Suppressor macrophage treated with lipopolysaccharide for 1 hour (primary cell): ENCODE measurements around the gene PHF2.
A peak's percentile ranks its signal among the peaks of the same experiment; 100 is the strongest.

ENCODE experiments used
- DNase-seq, 3 donors: peaks; one replicate each; pipeline ENCODE4 v3.0.0-alpha.2; 2020 to 2022

PHF2 gene

GRCh38 chr9:93576258-93577077, at the start of gene PHF2:
PHF2 (plus strand) TSS chr9:93576584; CDS start chr9:93576774, 190 bp downstream.
- peak; percentile 44 to 78 (median 59) for DNase-seq

GRCh38 chr9:93531374-93531773, 45.0 kb upstream of the PHF2 start:
- DNase-seq: no peak

- DNase-seq: no peak
These were observed 44.2 kb upstream of the PHF2 start for GRCh38 chr9:93532141-93532540.

GRCh38 chr9:93533863-93534262, 42.5 kb upstream of the PHF2 start:
- no peak for DNase-seq

- DNase-seq: no peak
These were observed 40.2 kb upstream of the PHF2 start for GRCh38 chr9:93536167-93536566.

GRCh38 chr9:93536874-93537273, 39.5 kb upstream of the PHF2 start:
- no peak for DNase-seq

DNA sequence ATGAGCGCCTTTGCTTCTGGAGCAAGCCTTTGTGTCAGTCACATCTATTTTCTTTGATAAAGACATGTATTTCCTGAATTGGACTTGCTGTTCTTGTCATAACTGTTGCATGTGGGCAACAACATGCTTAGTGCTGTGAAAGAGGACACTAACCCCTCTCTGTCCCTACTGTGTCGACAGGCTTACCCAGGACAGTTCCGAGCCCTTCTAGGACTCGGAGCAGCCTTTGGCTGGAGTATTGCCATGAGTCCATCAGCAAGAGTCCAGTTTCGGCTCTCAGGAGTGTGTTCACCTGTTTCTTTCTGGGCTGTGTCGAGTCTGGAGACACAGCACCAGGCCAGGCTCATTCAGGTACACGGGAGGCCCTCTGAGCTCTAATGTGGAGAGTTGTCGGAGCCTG, 36.1 kb upstream of the PHF2 start:
- no peak for DNase-seq

GRCh38 chr9:93541005-93541404, 35.4 kb upstream of the PHF2 start:
- no peak for DNase-seq

DNA sequence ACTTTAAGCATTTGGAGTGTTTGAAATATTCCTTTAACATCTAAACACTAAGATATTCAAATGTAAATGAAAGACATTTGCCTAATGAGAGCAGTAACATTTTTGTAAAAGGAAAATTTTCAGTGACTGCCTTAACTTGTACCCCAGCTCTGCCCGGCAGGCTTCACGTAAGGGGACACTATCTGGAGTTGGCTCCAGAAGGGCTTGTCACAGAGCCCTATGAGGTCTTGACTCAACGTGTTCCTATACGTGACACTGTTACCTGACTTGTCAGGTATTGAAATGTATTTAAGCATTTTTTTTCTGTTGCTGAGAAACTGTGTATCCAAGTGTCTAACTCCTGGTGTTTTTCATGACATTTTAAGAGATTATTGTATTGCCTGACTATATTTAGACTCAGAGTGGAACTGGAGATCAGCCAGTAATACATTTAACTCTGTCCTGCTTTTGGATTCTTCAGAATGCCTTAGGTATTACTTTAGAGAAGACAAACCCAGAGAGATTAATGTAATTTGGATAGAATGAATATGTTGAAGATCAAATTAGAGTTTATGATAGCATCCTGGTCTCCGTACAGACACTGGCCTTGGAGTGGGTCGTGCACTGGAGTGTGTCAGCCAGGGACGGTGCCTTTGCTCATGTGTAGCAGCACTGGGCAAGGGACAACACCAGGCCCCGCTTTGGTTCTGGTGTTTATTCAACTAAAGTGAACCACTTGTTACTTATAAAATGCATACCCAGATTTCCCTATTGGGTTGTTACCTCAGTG, 34.6 kb upstream of the PHF2 start:
- no peak for DNase-seq

DNA sequence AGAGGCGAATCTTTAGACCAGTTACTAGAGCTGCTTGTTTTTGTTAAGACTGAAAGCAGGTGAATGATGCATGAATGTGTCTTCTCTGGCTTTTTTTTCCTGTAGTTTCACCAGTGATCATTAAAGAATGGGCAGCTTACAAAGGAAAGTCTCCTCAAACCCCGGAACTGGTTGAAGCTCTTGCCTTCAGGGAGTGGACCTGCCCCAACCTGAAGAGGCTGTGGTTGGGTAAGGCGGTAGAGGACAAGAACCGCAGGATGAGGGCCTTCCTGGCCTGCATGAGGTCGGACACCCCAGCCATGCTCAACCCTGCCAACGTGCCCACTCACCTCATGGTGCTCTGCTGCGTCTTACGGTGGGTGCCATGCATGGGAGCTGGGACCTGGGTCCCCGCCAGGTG, 33.3 kb upstream of the PHF2 start:
- no peak for DNase-seq

- no peak for DNase-seq
These were observed 30.0 kb upstream of the PHF2 start for GRCh38 chr9:93546356-93546755.

- DNase-seq: no peak
These were observed 26.8 kb upstream of the PHF2 start for GRCh38 chr9:93549611-93550010.

GRCh38 chr9:93552923-93553322, 23.5 kb upstream of the PHF2 start:
- no peak for DNase-seq

DNA sequence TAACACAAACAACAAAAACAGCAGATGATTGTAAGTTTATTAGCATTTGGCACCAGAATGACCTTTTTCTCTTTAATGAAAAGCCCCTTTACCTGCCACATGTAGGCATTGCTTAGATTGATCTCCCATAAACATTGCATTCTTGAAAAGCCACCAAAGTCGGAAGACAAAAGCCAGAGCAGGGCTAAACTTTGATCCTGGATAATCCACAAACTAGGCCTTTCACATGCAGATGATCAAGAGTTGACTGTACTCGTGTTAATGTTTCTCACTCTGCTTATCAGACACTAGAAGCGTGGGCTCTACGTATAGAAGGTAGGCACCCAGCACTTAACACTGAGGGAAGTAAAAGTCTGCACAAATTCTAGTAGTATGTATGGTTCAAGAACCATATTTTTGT, 21.0 kb upstream of the PHF2 start:
- no peak for DNase-seq

DNA sequence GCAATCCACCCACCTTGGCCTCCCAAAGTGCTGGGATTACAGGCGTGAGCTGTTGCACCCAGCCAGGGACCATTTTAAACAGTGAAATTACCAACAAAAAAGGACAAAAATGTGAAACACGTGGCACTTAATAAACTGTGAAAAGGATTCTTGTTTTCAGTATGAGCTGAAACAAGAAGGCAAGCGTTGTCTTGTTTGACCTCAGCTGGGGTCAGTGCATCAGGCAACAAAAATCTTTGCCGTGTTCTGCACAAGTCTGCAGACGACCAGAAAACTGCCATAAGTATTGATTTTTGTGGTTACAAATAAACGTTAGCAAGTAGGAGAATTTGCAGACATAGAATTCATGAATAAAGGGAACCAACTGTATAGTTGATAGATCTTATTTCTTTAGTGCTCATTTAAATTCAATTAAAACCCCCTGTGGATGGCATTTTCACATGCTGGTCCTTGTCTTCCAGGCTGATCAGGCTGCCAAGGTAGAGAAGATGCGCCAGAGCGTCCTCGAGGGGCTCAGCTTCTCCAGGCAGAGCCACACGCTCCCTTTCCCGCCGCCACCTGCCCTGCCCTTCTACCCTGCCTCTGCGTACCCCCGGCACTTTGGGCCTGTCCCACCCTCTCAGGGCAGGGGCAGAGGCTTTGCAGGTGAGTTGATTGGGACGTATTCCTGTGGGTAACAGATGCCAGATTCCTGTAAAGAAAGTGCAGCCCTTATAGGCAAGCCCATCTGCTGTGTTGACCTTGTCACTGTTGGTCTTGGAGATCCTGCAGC, 18.8 kb upstream of the PHF2 start:
- no peak for DNase-seq

DNA sequence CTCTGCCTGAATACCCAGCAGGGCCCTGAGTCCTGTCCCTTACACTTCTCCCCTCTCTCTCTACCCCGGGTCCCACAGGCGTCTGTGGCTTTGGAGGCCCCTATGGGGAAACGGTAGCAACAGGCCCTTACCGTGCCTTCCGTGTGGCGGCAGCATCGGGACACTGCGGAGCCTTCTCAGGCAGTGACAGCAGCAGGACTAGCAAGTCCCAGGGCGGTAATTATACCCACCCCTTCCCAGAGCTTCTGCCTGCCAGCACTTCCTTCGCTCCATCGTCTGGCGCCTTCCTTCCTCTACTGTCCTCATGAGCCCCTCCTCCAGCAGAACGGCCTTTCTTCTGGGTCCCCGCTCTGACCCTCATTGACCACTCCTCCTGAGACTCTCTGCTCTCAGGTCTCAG, 17.9 kb upstream of the PHF2 start:
- no peak for DNase-seq

DNA sequence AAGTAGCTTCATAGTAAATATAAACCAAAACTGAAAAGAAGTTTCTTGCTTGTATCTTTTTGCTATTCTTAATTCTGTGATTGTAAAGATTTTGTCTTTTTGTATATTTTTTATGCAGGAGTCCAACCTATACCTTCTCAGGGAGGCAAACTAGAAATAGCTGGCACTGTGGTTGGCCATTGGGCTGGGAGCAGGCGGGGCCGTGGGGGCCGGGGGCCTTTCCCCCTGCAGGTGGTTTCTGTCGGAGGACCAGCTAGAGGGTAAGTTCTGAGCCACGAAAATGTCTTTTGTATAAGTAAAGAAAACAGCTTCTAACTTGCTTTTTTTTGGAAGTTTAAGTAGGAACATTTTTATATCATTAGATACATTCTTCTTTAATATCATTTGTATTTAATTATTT, 15.4 kb upstream of the PHF2 start:
- DNase-seq: no peak

DNA sequence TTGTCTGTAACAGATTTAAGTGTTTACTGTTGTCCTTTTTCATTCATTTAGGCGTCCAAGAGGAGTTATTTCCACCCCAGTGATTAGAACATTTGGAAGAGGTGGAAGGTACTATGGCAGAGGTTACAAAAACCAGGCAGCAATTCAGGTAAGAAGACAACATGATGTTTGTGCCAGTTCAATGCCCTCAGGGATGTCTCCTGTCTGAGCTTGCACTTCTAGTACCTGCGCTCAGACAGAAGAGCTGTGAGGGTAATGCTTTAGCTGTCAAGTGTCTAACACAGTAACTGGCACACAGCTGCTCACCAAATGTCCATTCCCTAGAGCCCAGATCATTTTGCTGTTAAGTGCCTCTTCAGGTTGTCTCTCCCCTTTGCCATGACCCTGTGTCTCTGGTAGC, 14.2 kb upstream of the PHF2 start:
- no peak for DNase-seq

DNA sequence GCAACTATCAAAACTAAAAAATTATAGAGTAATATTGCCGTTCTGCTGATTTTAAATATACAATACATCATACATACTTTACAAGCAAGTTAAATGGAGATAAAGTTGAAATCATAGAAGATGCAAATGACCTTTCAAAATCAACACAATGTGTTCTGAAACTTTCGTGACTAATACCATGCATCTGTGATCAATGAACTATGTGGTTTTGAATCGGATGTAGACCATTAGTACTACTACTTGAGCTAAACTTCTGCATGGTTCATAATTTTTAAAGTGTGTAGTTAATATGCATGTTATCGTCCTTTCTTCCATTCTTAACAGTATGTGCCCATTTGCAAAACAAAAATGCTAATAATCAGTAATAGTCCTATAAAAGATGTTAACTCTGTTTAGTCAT, 11.3 kb upstream of the PHF2 start:
- no peak for DNase-seq

GRCh38 chr9:93566408-93567270, 9.7 kb upstream of the PHF2 start:
- DNase-seq: peak; percentile 99 to 100 (median 99)

DNA sequence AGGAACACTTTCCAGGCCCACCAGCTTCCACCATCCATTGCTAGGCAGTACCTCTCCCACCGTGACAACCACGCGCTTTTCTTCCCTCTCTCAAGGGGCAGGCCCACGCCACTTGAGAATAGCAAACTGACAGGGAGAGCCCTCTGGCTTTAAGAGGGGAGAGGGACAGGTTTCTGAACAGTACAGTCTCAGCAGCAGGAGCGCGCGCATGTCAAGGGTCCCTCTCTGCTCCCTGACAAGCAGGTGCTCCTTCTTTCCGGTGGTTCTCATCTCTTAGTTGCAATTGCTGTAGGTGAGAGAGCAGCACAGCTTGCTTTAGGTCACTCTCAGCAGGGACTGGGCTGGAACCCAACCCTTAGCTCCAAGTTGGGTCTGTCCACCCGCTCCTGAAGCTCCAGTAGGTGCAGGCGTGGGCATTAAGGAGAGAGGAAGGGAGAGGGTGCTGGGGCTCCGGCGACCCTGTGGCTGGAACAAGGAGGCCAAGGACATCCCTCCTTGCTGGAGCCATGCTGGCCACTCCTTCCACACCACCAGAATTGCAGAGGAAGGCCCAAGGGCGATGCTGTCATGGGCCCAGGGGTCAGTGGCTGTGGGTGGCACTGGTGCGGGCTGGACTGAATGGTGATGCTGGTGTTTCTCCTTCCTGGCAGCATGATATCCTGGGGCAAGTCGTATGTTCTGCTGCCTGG, 9.0 kb upstream of the PHF2 start:
- DNase-seq: no peak

DNA sequence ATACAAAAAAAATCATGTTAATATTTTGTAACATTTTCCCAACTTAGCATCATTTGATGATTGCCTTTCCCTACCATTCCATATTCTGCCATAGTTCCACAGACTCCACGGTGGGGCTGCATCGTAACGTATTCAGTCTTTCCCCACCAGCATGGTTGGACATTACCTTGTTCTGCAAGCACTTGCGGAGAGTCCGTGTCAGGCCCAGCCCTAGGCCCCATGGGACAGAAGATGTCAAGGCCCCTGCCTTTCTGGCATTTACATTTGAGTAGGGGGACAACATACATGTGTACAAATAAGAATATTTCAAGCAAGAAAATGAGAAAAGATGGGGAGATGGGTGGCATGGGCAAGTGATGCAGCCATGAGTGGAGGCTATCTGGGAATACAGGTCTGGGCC, 8.2 kb upstream of the PHF2 start:
- no peak for DNase-seq
